Choroid plexus epithelial cell (primary cell): Measurements from ENCODE around the gene AIF1L.

Source experiments
- DNase-seq: peaks from one replicate; pipeline ENCODE4 v3.0.0-alpha.2; 2010; ENCODE audit warnings: low read depth
- H3K4me3 ChIP-seq: 2 replicates; pipeline ENCODE4 v1.5.1; 2011; ENCODE audit warnings: low read depth, mild to moderate bottlenecking, control low read depth, low read length, moderate library complexity
- TF ChIP-seq, protein P1 (sequence below): conservative IDR thresholded peaks from 2 replicates; pipeline ENCODE4 v1.5.1; 2011; ENCODE audit warnings: low read depth, mild to moderate bottlenecking, control low read depth, inconsistent platforms, low read length, moderate library complexity

The AIF1L gene

DNA sequence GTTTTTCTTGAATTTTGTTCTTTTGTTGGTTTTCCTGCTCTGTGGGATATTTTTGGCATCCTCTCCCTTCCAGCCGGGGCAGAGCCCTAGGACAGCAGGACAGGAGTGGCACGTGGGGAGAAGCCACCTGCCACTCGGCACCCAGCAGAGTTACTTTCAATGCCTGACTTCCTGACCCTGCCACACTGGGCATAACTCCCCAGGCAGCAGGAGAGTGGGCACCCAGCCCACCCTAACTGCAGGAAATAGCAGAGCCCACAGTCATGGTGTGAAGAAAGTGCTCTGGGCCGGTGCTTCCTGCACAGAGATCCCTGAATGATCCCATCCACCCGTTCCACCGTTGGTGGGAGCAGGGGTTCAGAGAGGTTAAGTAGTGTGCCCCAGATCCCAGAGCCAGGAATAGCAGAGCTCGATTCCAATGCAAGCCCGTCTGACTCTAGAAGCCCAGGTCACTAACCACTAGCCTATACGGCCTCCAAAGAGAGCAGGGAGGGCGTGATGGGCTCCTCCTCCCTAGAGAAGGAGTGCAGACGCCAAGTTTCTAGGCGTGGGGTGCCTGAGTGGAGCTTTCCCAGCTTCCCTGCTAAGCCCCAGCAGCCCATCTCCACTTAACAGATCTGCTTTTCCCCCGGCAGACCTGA, 20.9 kb downstream of the AIF1L start:
- DNase-seq: no peak
- TF ChIP-seq, protein P1, sequence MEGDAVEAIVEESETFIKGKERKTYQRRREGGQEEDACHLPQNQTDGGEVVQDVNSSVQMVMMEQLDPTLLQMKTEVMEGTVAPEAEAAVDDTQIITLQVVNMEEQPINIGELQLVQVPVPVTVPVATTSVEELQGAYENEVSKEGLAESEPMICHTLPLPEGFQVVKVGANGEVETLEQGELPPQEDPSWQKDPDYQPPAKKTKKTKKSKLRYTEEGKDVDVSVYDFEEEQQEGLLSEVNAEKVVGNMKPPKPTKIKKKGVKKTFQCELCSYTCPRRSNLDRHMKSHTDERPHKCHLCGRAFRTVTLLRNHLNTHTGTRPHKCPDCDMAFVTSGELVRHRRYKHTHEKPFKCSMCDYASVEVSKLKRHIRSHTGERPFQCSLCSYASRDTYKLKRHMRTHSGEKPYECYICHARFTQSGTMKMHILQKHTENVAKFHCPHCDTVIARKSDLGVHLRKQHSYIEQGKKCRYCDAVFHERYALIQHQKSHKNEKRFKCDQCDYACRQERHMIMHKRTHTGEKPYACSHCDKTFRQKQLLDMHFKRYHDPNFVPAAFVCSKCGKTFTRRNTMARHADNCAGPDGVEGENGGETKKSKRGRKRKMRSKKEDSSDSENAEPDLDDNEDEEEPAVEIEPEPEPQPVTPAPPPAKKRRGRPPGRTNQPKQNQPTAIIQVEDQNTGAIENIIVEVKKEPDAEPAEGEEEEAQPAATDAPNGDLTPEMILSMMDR: no peak

DNA sequence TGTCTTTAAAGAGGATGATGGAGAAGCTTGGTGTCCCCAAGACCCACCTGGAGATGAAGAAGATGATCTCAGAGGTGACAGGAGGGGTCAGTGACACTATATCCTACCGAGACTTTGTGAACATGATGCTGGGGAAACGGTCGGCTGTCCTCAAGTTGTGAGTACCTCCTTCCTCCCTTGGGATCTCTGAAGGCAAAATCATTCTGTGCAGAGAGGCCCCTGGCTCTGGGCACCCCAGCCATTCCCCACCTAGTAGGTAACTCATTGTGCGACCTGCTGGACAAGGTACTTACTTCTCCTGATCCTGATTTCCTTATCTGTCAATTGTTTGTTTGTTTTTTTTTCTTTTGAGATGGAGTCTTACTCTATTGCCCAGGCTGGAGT, 21.4 kb downstream of the AIF1L start:
- H3K4me3 ChIP-seq: no peak overlapping the region
- TF ChIP-seq, protein P1: no peak
- DNase-seq: no peak

More for the DNA sequence above, 20.9 kb downstream of the AIF1L start:
- no peak overlapping the region for H3K4me3 ChIP-seq

DNA sequence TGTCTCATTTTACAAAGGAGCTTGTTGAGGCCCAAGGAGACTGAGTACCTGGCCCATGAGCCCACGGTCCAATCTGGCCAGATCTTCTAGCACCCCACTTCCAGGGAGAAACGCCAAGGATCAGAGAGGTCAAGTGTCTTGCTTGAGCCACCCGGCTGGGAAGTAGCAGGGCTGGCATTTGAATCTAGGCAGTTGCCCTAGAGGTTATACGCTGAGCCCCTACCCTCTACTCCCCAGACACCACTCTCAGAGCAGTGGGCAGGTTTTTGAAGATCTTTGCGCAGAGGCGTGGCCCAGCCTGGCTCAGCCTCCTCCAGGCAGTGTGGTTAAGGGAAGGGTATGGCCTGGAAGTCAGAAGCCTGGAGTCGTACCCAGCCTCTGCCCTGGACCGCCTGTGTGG, 23.3 kb downstream of the AIF1L start:
- DNase-seq: no peak
- TF ChIP-seq, protein P1: no peak
- H3K4me3 ChIP-seq: no peak overlapping the region

DNA sequence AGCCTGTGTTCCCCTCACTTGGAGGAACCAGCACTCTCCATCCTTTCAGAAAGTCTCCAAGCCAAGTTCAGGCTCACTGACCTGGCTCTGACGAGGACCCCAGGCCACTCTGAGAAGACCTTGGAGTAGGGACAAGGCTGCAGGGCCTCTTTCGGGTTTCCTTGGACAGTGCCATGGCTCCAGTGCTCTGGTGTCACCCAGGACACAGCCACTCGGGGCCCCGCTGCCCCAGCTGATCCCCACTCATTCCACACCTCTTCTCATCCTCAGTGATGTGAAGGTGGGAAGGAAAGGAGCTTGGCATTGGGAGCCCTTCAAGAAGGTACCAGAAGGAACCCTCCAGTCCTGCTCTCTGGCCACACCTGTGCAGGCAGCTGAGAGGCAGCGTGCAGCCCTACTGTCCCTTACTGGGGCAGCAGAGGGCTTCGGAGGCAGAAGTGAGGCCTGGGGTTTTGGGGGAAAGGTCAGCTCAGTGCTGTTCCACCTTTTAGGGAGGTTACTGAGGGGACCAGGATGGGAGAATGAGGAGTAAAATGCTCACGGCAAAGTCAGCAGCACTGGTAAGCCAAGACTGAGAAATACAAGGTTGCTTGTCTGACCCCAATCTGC, 24.4 kb downstream of the AIF1L start:
- no peak for DNase-seq
- TF ChIP-seq, protein P1: no peak
- no peak overlapping the region for H3K4me3 ChIP-seq

DNA sequence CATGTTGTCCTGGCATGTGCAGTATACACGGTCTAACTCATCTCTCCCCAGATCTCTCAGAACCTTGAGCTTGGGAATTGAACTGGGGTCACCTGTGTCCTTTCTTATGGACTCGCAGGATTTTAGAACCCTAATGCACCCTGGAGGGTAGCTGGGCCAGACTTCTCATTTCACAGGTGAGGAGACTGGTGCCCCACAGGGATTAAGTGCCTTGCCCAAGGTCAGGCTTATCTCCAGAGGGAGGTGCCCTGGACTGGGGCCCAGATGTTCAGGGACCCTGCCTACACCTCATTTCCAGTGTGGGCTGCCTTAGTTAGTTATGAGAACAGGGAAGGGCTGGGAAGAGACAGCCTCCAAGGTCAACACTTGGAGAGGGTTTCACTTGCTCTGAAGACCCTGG, 25.0 kb downstream of the AIF1L start:
- no peak for DNase-seq
- TF ChIP-seq, protein P1: no peak
- no peak overlapping the region for H3K4me3 ChIP-seq

DNA sequence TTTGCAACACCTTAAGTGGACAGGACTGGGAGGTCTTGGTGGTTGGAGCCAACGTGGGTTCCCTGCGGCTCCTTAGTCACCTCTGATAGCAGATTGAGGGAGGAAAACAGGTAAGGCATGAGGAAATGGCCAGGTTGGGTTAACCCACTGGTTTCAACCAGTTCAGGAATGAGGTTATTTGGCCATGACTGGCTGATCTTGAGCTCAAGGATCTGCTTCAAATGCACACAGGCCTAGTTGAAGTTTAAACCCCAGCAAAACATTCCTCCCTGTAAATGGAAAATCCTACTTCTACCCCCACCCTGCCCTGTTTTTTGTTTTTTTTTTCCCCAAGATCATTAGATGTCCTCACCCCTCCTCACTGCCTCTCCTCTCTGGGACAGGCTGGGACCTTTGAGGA, 25.8 kb downstream of the AIF1L start:
- no peak overlapping the region for H3K4me3 ChIP-seq
- TF ChIP-seq, protein P1: no peak
- DNase-seq: no peak

DNA sequence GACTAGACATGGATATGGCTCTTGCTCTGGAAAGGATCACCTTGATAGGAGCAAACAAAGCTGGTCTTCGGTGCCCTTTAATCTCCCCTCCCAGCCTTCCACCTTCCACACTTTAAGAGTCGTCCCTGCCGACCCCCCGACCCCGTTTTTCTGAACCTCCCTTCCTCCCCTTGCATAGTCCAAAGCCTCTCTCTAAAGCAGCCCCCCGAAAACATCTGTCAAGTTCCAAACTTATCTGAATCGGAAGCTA, 28.6 kb downstream of the AIF1L start:
- H3K4me3 ChIP-seq: peak overlapping the region; percentile 97
- DNase-seq: no peak
- TF ChIP-seq, protein P1: no peak
